ENCODE data around the gene MOK. TPM values are rescaled to one million over a fixed set of nuclear protein-coding genes. Genes with fewer than 3 reads are reported as not detected.

Gene MOK
- total RNA-seq, 1 donor from 2014 or later, result 18.2 TPM

GRCh38 chr14:102206918-102207317, 98.0 kb downstream of the MOK start:
- no peak overlapping the region for H3K27ac Mint-ChIP-seq (ENCODE audit: unreplicated experiment)
- peaks cover 11% of the 10 kb centered on the region for H3K36me3 Mint-ChIP-seq (ENCODE audit: low read depth)
- DNase-seq (ENCODE audit: low read depth, low spot score), result no peak
- H3K9me3 Mint-ChIP-seq, result no peaks in the 10 kb centered on the region
- H3K4me3 Mint-ChIP-seq, result no peak overlapping the region
- H3K4me1 Mint-ChIP-seq, result no peaks in the 10 kb centered on the region
- H3K27me3 Mint-ChIP-seq (ENCODE audit: low read depth), result no peaks in the 10 kb centered on the region
- no peak for TF ChIP-seq CTCF (conservative IDR thresholded peaks at IDR 0.05)

GRCh38 chr14:102205560-102205959, 99.4 kb downstream of the MOK start:
- no peaks in the 10 kb centered on the region for H3K9me3 Mint-ChIP-seq
- no peak overlapping the region for H3K27ac Mint-ChIP-seq (ENCODE audit: unreplicated experiment)
- no peak overlapping the region for H3K4me3 Mint-ChIP-seq
- DNase-seq (ENCODE audit: low read depth, low spot score), result no peak
- no peaks in the 10 kb centered on the region for H3K4me1 Mint-ChIP-seq
- H3K36me3 Mint-ChIP-seq (ENCODE audit: low read depth), result peaks cover 11% of the 10 kb centered on the region
- TF ChIP-seq CTCF (conservative IDR thresholded peaks at IDR 0.05), result no peak
- H3K27me3 Mint-ChIP-seq (ENCODE audit: low read depth), result no peaks in the 10 kb centered on the region

GRCh38 chr14:102203382-102203781, 101.6 kb downstream of the MOK start:
- H3K27me3 Mint-ChIP-seq (ENCODE audit: low read depth), result no peaks in the 10 kb centered on the region
- no peaks in the 10 kb centered on the region for H3K4me1 Mint-ChIP-seq
- TF ChIP-seq CTCF (conservative IDR thresholded peaks at IDR 0.05), result no peak
- peaks cover 15% of the 10 kb centered on the region for H3K36me3 Mint-ChIP-seq (ENCODE audit: low read depth)
- no peaks in the 10 kb centered on the region for H3K9me3 Mint-ChIP-seq
- no peak for DNase-seq (ENCODE audit: low read depth, low spot score)
- H3K4me3 Mint-ChIP-seq, result no peak overlapping the region
- H3K27ac Mint-ChIP-seq (ENCODE audit: unreplicated experiment), result no peak overlapping the region

- Mint-ChIP-seq H3K4me1 (no peaks in the 10 kb centered on the region), H3K36me3 (ENCODE audit: low read depth) (peaks cover 15% of the 10 kb centered on the region), H3K4me3 (no peak overlapping the region), H3K9me3 (no peaks in the 10 kb centered on the region), H3K27me3 (ENCODE audit: low read depth) (no peaks in the 10 kb centered on the region), H3K27ac (ENCODE audit: unreplicated experiment) (no peak overlapping the region)
- TF ChIP-seq CTCF (conservative IDR thresholded peaks at IDR 0.05), result no peak
- no peak for DNase-seq (ENCODE audit: low read depth, low spot score)
These were observed 102.0 kb downstream of the MOK start for GRCh38 chr14:102202944-102203343.

GRCh38 chr14:102201776-102202175, 103.2 kb downstream of the MOK start:
- Mint-ChIP-seq H3K4me1 (peaks cover 7% of the 10 kb centered on the region), H3K9me3 (no peaks in the 10 kb centered on the region)

More at GRCh38 chr14:102201776-102202175, 103.2 kb downstream of the MOK start:
- no peaks in the 10 kb centered on the region for H3K27me3 Mint-ChIP-seq (ENCODE audit: low read depth)
- peak overlapping the region; percentile 84 for H3K27ac Mint-ChIP-seq (ENCODE audit: unreplicated experiment)
- no peak overlapping the region for H3K4me3 Mint-ChIP-seq
- H3K36me3 Mint-ChIP-seq (ENCODE audit: low read depth), result peaks cover 17% of the 10 kb centered on the region
- DNase-seq (ENCODE audit: low read depth, low spot score), result no peak
- TF ChIP-seq CTCF (conservative IDR thresholded peaks at IDR 0.05), result no peak

Data from neural crest cell (in vitro differentiated cells).